ELF-1 (cell line): ENCODE measurements around the gene MRPS18A.
"Not testable (repeated sequence)": the region's sequence is repeated elsewhere in the genome, so short reads cannot be mapped to it uniquely, and the experiment has no call there.

ENCODE experiments used
- DNase-seq: peaks from one replicate; pipeline ENCODE4 v3.0.0-alpha.2; 2016; ENCODE audit warnings: low read depth, low spot score

MRPS18A gene

GRCh38 chr6:43671011-43671800 lies 16.4 kb downstream of the MRPS18A start:
- DNase-seq = no peak

- DNase-seq = no peak
These were observed 17.0 kb downstream of the MRPS18A start for GRCh38 chr6:43670623-43670986.

GRCh38 chr6:43669922-43670622 lies 17.5 kb downstream of the MRPS18A start:
- DNase-seq = peak; percentile 78

- peak; percentile 55 for DNase-seq
These were observed 18.3 kb downstream of the MRPS18A start for GRCh38 chr6:43669050-43669921.

- peak; percentile 94 for DNase-seq
These were observed 19.2 kb downstream of the MRPS18A start for GRCh38 chr6:43668151-43669028.

GRCh38 chr6:43667245-43668150 lies 20.1 kb downstream of the MRPS18A start:
- DNase-seq = peak; percentile 96

GRCh38 chr6:43666196-43666920 lies 21.2 kb downstream of the MRPS18A start:
- DNase-seq = no peak

- DNase-seq = no peak
These were observed 22.2 kb downstream of the MRPS18A start for GRCh38 chr6:43665376-43665775.

- not testable (repeated sequence) for DNase-seq
These were observed 24.6 kb downstream of the MRPS18A start for GRCh38 chr6:43662948-43663347.

- no peak for DNase-seq
These were observed 29.4 kb downstream of the MRPS18A start for GRCh38 chr6:43658161-43658560.

GRCh38 chr6:43657221-43657802 lies 30.3 kb downstream of the MRPS18A start:
- DNase-seq = no peak

- DNase-seq = not testable (repeated sequence)
These were observed 34.8 kb downstream of the MRPS18A start for GRCh38 chr6:43652822-43653221.

- no peak for DNase-seq
These were observed 39.3 kb downstream of the MRPS18A start for GRCh38 chr6:43648248-43648647.

- DNase-seq = no peak
These were observed 40.0 kb downstream of the MRPS18A start for GRCh38 chr6:43647613-43648012.

GRCh38 chr6:43645613-43645964 lies 42.0 kb downstream of the MRPS18A start:
- no peak for DNase-seq

GRCh38 chr6:43644940-43645612 lies 42.5 kb downstream of the MRPS18A start, which contains the start of gene RSPH9:
Gene RSPH9 (plus strand): TSS chr6:43645036. CDS start chr6:43645099, 63 bp downstream.
- DNase-seq = peak; percentile 91

GRCh38 chr6:43639984-43640800 lies 47.4 kb downstream of the MRPS18A start:
- no peak for DNase-seq

- DNase-seq = no peak
These were observed 51.3 kb downstream of the MRPS18A start for GRCh38 chr6:43636308-43636659.
